DMS79 treated with DMSO at 0.1 percent for 48 hours (cell line): Measurements from ENCODE around the gene PRR22.
A peak's percentile ranks its signal among the peaks of the same experiment; 100 is the strongest.

Experiments used
- DNase-seq: peaks from one replicate; lab custom pipeline; 2025; lab: John Stamatoyannopoulos, UW

The PRR22 gene

DNA sequence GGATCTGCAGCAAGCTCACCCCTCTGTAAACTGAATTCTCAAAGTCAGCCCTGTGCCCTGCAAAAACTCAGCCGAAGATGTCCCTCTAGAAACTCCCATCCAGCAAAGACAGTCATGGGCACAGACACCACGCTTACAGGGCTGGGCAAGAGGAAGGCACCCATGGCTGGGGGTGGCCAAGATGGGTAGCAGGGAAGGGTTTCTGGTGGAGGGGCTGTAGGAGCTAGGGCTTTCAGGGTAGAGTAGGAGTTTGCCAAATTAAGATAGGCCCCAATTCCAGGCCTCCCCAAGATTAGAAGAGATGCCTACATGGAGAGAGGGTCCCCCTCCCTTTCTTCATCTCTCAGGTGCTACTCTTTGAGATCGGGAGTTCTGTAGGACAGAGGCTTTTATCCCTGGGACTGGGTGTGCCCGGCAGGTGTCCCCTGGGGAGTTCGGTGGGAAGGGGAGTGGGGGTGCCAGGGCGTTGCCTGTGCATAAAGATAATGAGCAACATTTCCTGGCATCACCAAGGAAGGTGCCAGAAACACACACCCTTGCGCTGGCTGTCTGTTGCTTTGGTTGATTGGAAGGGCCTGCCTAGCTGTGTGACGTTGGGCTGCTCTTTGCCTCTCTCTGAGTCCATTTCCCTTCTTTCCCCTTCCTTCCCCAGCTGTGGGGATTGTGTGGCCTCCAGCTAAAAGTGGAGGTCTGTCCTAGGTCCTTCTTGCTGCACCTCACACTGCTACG lies 29.7 kb upstream of the PRR22 start:
- no peak for DNase-seq

DNA sequence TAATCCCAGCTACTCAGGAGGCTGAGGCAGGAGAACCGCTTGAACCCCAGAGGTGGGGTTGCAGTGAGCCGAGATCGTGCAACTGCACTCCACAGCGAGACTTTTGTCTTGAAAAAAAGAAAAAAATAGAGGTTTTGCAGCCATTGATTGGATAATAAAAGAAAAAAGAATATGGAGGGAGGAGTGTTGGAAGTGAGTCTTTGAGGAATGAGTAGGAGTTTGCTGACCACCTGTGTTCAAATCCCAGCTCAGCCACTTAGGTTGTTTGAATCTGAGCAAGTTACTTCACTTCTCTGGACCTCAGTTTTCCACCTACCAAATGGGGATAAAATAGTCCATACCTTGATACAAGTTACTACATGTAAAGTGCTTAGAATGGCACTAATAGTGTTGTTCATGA lies 26.6 kb upstream of the PRR22 start:
- DNase-seq = no peak

DNA sequence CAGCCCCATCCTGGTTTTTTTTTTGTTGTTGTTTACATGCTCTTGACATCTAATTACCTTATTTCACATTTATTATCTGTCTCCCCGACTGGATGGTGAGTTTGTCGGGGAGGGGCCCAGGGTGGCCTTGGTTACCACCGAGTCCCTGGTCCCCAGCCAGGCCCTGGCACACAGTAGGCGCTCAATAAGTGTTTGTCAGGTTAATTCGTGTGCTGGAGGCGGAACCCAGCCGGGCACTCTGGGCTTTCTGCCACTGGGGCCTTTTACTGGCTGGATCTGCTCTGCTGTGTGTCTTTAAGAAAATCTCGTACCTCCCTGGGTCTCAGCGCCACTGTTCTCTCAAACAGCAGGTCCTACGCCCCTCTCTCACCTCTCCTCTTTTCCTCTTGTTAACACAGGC lies 24.9 kb upstream of the PRR22 start:
- no peak for DNase-seq

GRCh38 chr19:5809053-5809452 lies 24.5 kb upstream of the PRR22 start:
- DNase-seq = no peak

- no peak for DNase-seq
These were observed 23.7 kb upstream of the PRR22 start for GRCh38 chr19:5808120-5808816.

DNA sequence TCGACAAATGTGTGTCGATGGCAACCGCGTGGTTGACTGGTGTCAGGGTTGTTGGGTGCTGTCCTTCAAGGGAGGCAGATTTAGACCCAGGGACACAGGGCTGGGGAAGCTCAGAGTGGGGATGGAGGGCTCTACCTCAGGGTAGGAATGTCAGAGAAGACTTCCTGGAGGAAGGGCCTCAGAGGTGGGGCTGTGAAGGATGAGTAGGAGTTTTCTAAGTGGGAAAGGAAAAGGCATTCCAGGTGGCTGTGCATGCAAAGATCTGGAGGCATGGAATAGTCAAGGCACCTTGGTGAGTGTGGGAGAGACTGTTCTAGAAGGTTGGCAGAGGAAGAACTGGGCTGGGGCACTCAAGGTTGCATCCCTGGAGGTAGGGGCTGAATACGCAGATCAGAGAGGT lies 22.4 kb upstream of the PRR22 start:
- no peak for DNase-seq

- DNase-seq = no peak
These were observed 21.6 kb upstream of the PRR22 start for GRCh38 chr19:5806133-5806489.

DNA sequence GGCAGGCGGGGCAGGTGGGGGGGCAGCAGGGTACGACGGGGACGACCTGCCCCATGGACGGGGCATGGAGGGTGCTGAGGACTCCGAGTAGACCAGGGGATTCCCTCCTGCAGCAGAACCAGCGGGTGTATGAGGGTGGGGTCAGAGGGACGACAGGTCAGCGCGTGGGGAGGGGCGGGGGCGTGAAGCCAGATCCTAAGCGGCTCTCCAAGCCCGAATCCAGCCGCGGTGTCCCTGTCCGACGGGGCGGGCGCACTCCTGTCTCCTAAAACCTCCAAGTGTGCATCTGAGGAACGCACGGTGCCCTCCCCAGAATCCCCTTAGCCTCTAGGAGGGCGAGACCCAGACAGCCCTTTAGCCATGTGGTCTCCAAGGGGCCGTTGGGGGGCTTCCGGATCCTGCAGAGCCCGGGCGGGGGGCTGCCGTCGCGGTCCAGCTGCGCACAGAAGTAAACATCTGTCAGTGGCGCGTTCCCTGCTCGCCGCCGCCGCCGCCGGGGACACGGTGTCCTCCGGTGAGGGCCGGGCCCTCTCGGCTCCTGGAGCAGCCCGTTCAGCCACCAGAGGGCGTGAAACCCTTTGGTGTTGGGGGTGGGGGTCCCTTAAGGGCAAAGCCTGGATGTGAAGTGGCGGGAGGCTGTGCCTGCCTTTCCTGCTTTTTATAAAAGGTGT lies 21.1 kb upstream of the PRR22 start:
- peak; percentile 68 for DNase-seq

DNA sequence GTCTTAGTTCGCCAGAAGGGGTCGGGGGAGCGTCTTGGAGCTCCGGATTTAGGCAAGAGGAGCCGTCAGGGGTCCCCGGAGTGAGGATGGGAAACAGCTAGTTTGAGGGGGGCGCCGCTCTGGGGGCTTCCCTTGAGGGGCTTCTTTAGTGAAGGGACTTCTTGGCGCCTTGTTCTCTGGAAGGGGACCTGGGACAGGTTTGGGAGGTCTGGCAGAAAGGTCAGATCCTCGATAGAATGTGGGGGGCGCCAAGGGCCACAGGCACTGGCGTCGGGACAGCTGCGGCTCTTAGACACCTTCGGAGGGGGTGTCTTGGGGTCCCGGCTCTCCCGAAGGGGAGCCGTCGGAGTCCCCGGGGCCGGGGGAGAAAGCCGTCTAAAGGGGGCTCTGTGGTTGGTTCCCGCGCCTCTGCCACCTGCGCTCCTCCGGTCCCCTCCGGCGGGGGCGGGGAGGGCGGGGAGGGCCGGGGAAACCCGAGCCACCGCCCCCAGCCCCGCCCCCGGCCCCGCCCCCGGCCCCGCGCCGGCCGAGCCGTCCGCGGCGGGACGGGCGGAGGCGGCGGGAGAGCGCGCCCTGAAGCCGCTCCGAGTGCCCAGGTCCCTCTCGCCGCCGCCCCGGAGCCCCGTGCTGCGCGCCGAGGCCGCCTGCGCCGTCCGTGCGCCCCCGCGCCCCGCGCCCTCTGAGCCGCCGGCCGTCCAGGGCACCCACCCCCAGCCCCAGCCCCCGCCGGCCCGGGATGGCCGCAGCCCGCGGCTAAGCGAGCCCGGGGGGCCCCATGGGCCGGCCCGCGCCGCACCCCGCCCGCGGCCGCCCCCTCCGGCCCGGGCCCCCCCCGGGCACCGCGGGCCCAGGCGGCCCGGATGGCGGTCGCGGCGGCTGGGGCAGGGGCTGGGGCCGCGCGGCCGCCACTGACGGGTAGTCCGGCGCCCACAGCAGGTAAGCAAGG lies 20.2 kb upstream of the PRR22 start, which contains the start of gene NRTN:
Gene NRTN, plus strand, starts transcription at position 552 of the 946 bp plus-strand sequence. CDS start 19,099 bp downstream, outside the sequence.
- DNase-seq = peak; percentile 7

DNA sequence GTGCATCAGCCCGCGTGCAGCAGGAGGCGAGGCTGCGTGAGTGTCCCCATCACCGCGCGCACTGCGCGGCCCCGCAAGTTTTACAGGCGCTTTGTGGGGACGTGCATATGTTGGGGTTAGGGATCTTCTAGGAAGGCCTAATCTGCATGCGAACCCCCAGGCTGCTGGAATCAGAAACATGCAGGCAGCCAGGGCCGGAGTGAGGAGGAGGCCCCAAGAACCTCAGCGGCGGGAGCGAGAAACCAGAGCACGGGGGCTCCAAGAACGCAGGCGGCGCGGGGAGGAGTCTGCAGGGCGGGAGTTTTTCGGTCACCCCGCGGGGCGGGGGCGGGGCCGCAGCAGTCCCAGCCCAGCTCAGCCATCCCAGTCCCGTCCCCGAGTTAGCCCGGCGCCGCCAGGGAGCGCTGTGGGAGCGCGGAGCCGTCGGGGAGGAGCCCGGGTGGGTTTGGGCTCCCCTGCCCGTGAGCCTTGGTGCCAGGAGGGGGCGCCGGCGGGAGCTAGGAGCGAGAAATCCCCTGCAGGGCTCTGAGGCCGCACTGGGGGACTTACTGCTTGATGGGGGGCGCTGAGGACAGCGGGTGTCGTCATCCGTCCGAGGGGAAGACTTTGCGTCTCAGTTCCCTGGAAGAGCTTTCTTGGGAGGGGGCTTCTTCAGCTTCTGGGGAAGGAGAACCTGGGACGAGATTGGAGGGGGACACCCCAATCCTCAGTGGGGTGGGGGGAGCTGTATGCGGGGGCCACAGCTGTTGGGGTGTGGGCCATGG lies 19.4 kb upstream of the PRR22 start:
- peak; percentile 86 for DNase-seq

DNA sequence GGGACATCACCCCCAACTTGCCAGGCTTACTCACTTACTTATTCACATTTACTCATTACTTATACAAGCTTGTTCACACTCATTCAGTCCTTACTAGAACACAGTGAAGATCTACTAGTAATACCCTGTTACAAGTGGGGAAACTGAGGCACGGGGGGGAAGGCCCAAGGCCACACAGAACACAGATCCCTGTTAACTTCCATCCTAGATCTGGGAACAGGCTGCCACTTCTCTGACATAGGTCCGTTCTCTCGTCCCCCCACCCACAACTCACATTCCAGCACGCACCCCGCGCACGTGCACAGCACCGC lies 18.9 kb upstream of the PRR22 start:
- no peak for DNase-seq

GRCh38 chr19:5801796-5802619 lies 17.5 kb upstream of the PRR22 start:
- DNase-seq = peak; percentile 7

DNA sequence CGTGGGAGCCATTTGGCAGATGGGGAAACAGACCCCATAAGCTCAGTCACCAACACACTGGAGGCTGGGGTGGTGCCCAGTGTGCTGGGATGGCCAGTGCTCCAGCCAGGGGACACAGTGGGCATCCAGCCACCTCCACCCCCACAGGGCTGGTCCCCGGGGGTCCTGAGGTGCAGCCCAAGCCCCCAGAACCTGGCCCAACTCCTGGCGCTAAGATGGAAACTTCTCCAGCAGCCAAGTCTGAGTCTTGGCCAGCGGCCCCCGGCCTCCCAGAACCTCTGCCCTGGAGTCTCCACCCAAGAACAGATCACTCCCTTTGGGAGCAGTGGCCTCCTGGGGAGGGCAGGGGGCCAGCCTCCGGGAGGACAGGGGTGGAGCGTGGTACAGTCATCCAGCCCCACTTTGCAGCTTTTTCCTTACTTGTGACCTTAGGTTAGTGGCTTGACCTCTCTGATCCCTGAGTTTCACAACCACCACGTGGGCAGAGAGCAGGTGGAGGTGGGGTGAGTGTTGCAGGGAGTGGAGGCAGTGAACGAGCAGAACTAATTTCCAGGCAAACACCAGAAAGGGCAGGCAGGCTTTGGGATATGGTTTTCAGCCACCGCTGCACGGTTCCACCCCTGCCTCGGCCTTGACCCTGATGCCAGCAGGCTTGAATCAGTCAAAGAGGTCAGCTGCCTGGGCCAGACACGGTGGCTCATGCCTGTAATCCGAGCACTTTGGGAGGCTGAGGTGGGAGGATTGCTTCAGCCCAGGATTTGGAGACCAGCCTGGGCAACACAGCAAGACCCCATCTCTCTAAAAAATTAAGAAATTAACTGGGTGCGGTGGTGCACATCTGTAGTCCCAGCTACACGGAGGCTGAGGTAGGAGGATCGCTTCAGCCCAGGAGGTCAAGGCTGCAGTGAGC lies 16.1 kb upstream of the PRR22 start:
- DNase-seq = no peak

DNA sequence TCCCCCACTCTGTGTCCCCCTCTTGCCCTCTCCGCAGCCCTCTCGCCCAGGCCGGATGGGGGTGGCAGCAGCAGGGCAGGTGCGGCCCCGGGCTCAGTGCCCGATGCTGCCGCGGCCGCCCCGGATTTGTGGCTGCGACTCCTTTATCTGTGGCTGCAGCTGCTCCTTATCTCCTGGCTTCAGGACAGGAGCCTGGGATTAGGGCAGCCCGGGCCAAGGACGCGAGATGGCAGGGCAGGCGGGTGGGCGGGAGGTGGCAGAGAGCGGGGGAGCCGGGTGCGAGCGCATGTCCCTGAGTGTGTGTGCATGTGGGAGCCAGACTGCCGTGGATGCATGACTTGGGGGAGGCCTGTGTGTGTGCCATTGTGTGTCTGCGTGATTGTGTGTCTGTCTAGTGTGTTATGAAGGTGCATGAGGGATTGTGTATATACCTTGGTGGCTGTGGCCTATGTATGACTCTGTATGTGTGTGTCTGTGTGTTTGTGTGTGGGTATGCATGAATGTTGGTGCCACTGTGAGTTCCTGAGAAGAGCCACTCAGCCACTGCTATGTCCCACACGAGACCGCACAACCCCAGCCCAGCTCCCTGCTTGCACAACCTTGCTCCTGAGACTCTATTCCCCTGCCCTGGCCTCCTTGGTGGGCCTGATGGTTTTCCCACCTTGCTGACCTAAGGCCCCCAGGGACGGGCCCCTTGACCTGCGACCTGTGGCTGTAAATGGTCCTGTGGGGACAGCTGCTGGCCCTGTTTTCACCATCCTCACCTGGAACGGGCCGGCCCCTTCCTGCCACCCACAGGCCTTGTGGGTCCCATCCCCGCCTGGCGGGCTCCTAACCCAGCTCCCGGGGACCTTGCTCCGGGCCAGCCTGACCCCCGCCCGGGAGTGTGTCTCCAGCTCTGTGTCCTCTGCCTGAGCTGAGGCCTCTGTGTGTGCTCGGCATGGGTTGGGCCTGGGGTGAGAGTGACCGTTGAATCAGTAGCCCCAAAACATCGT lies 15.0 kb upstream of the PRR22 start:
- no peak for DNase-seq

GRCh38 chr19:5798244-5798643 lies 13.7 kb upstream of the PRR22 start:
- DNase-seq = no peak

GRCh38 chr19:5795382-5795919 lies 10.9 kb upstream of the PRR22 start:
- no peak for DNase-seq

GRCh38 chr19:5793188-5793587 lies 8.6 kb upstream of the PRR22 start:
- no peak for DNase-seq

DNA sequence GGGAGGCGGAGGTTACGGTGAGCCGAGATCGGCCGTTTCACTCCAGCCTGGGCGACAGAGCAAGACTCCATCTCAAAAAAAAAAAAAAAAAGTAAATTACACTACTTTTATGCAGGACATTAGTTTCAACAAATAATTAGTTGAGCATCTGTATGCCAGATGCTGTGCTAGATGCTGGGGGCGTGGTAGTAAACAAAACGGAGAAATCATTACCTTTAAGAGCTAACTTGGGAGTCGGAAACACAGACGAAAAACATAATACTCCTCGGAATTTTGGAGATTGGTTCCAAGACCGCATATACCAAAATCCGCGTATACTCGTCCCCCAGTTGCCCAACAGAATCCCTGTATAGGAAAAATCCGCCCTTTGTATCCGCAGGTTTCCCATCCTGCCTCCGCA lies 7.7 kb upstream of the PRR22 start:
- DNase-seq = no peak
